ENCODE measurements around the gene ASRGL1.

The ASRGL1 gene

GRCh38 chr11:62419314-62419929 is 82.2 kb downstream of the ASRGL1 start:
- no peak for DNase-seq

- DNase-seq = no peak
Observed at GRCh38 chr11:62419943-62420342, 82.7 kb downstream of the ASRGL1 start.

GRCh38 chr11:62420882-62421281 is 83.6 kb downstream of the ASRGL1 start:
- DNase-seq = no peak

- DNase-seq = no peak
Observed at GRCh38 chr11:62421996-62422395, 84.7 kb downstream of the ASRGL1 start.

- DNase-seq = no peak
Observed at GRCh38 chr11:62423012-62423411, 85.8 kb downstream of the ASRGL1 start.

GRCh38 chr11:62427630-62428233 is 90.5 kb downstream of the ASRGL1 start:
- DNase-seq = no peak

- DNase-seq = no peak
Observed at GRCh38 chr11:62428871-62429560, 91.8 kb downstream of the ASRGL1 start.

GRCh38 chr11:62430425-62430824 is 93.2 kb downstream of the ASRGL1 start:
- no peak for DNase-seq

- no peak for DNase-seq
Observed at GRCh38 chr11:62431171-62431901, 94.1 kb downstream of the ASRGL1 start.

- DNase-seq = no peak
Observed at GRCh38 chr11:62432695-62433094, 95.4 kb downstream of the ASRGL1 start.

- DNase-seq = no peak
Observed at GRCh38 chr11:62433141-62433903, 96.1 kb downstream of the ASRGL1 start.

- DNase-seq = no peak
Observed at GRCh38 chr11:62433904-62434276, 96.6 kb downstream of the ASRGL1 start.

- no peak for DNase-seq
Observed at GRCh38 chr11:62435846-62436660, 98.8 kb downstream of the ASRGL1 start.

GRCh38 chr11:62437616-62438015 is 100.4 kb downstream of the ASRGL1 start:
- no peak for DNase-seq

- DNase-seq = no peak
Observed at GRCh38 chr11:62438641-62439040, 101.4 kb downstream of the ASRGL1 start.

- no peak for DNase-seq
Observed at GRCh38 chr11:62439785-62440602, 102.7 kb downstream of the ASRGL1 start.

Data from NCI-H748 treated with DMSO at 0.1 percent for 48 hours (cell line).